Neural progenitor cell (in vitro differentiated cells): ENCODE data around the gene PSENEN. TPM values are rescaled to one million over a fixed set of nuclear protein-coding genes. Genes with fewer than 3 reads are reported as not detected.

Experiments
- DNase-seq: peaks from one replicate; pipeline ENCODE4 v3.0.0-alpha.2; 2016; ENCODE audit warnings: low spot score
- H2AFZ ChIP-seq: fragments of 200-600 bp; sonication (generic); replicated peaks from 2 replicates; pipeline ENCODE4 v1.6.1; 2016; ENCODE audit warnings: antibody characterized with exemption
- H3F3A ChIP-seq: fragments of 200-600 bp; sonication (generic); 2 replicates; pipeline ENCODE4 v1.6.1; 2016; ENCODE audit warnings: antibody characterized with exemption, low read depth
- H3K27ac ChIP-seq: fragments of 200-600 bp; sonication (generic); 2 replicates; pipeline ENCODE4 v1.5.1; 2016; ENCODE audit warnings: mild to moderate bottlenecking
- H3K27me3 ChIP-seq: fragments of 200-600 bp; sonication (generic); 2 replicates; pipeline ENCODE4 v1.6.1; 2016; ENCODE audit warnings: mild to moderate bottlenecking, moderate library complexity
- H3K36me3 ChIP-seq: fragments of 200-600 bp; sonication (generic); 2 replicates; pipeline ENCODE4 v1.5.1; 2016
- H3K4me1 ChIP-seq: fragments of 200-600 bp; sonication (generic); 2 replicates; pipeline ENCODE4 v1.6.1; 2016; ENCODE audit warnings: mixed run types
- H3K4me2 ChIP-seq: fragments of 200-600 bp; sonication (generic); 2 replicates; pipeline ENCODE4 v1.6.1; 2016
- H3K4me3 ChIP-seq: fragments of 200-600 bp; sonication (generic); 2 replicates; pipeline ENCODE4 v1.5.1; 2016
- H3K79me2 ChIP-seq: fragments of 200-600 bp; sonication (generic); 2 replicates; pipeline ENCODE4 v1.6.1; 2016; ENCODE audit warnings: low read depth
- H3K9ac ChIP-seq: fragments of 200-600 bp; sonication (generic); 2 replicates; pipeline ENCODE4 v1.6.1; 2016
- H3K9me3 ChIP-seq: fragments of 200-600 bp; sonication (generic); 2 replicates; pipeline ENCODE4 v1.5.1; 2016; ENCODE audit warnings: low read depth
- H4K20me1 ChIP-seq: fragments of 200-600 bp; sonication (generic); 2 replicates; pipeline ENCODE4 v1.6.1; 2016; ENCODE audit warnings: low read depth
- H3K27ac Mint-ChIP-seq: 3 replicates; pipeline ENCODE4 v1.8.0; 2021; ENCODE audit warnings: mixed read lengths
- H3K27me3 Mint-ChIP-seq: 2 replicates; pipeline ENCODE4 v1.8.0; 2022; ENCODE audit warnings: low read depth, mild to moderate bottlenecking, inconsistent platforms, moderate library complexity, mixed read lengths; ENCODE audit not compliant: insufficient read depth
- H3K36me3 Mint-ChIP-seq: 3 replicates; pipeline ENCODE4 v1.8.0; 2021; ENCODE audit warnings: mixed read lengths
- H3K4me1 Mint-ChIP-seq: 3 replicates; pipeline ENCODE4 v1.8.0; 2021; ENCODE audit warnings: mixed read lengths
- H3K4me3 Mint-ChIP-seq: 3 replicates; pipeline ENCODE4 v1.8.0; 2021; ENCODE audit warnings: mild to moderate bottlenecking, moderate library complexity, mixed read lengths
- H3K9me3 Mint-ChIP-seq: 3 replicates; pipeline ENCODE4 v1.8.0; 2020; ENCODE audit warnings: mixed read lengths
- EZH2 ChIP-seq: fragments of 200-600 bp; sonication (generic); IDR thresholded peaks from 2 replicates; pipeline ENCODE4 v1.6.1; 2017; ENCODE audit warnings: antibody characterized with exemption, mild to moderate bottlenecking, moderate library complexity
- EZH2phosphoT487 ChIP-seq: fragments of 200-600 bp; sonication (generic); IDR thresholded peaks from 2 replicates; pipeline ENCODE4 v1.6.1; 2017; ENCODE audit warnings: antibody characterized with exemption
- total RNA-seq: library from RNA; depleted of rRNA; stranded (reverse); fragments of >200 nt; gene quantifications from 2 replicates; pipeline ENCODE4 v1.2.3, GENCODE V29; 2015; ENCODE audit warnings: low replicate concordance
- TF ChIP-seq, protein P1 (sequence below): fragments of 200-600 bp; sonication (generic); IDR thresholded peaks from 2 replicates; pipeline ENCODE4 v1.5.1; 2017; ENCODE audit warnings: antibody characterized with exemption, mild to moderate bottlenecking

The PSENEN gene
- total RNA-seq, 1 donor from 2014 or later: 10.9 TPM

DNA sequence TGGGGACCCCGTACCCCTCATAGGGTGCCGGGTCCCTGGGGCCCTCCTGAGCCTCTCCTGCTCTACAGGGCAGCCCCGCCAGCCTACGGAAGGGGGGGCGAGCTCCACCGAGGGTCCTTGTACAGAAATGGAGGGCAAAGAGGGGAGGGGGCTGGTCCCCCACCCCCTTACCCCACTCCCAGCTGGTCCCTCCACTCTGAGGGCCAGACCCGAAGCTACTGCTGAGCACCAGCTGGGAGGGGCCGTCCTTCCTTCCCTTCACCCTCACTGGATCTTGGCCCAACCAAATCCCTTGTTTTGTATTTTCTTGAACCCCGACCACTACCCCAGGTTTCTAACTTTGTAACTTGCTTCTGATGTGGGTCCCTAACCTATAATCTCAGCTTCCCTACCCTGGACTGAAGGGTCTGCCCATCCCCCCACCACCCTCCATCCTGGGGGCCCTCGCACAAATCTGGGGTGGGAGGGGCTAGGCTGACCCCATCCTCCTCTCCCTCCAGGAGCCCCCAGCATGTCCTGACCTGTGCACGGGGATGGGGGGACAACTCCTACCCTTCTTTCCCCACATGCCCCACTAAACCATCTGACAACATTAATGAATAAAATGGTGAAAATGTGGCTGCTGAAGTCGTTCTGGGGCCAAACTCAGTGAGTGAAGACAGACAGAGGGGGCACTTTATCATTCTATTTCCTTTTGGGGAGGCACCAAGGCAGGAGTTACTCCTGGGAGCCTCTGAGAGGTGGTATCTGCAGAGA is 42.9 kb downstream of the PSENEN start:
- Mint-ChIP-seq H3K27me3 (peaks cover 4% of the 10 kb centered on the region), H3K27ac (no peak overlapping the region), H3K4me1 (no peaks in the 10 kb centered on the region), H3K9me3 (no peaks in the 10 kb centered on the region), H3K4me3 (no peak overlapping the region), H3K36me3 (peaks cover 1% of the 10 kb centered on the region)
- H3K27me3 ChIP-seq: peaks cover 25% of the 10 kb centered on the region
- H3K79me2 ChIP-seq: no peaks in the 10 kb centered on the region
- H3K9ac ChIP-seq: no peak overlapping the region
- peaks cover 18% of the 10 kb centered on the region for H4K20me1 ChIP-seq
- peaks cover 10% of the 10 kb centered on the region for H3K4me1 ChIP-seq
- H3K9me3 ChIP-seq: no peaks in the 10 kb centered on the region
- peaks cover 15% of the 10 kb centered on the region for H3F3A ChIP-seq
- H3K4me3 ChIP-seq: no peak overlapping the region
- no peak overlapping the region for H3K4me2 ChIP-seq
- H3K27ac ChIP-seq: no peak overlapping the region
- TF ChIP-seq, protein P1, sequence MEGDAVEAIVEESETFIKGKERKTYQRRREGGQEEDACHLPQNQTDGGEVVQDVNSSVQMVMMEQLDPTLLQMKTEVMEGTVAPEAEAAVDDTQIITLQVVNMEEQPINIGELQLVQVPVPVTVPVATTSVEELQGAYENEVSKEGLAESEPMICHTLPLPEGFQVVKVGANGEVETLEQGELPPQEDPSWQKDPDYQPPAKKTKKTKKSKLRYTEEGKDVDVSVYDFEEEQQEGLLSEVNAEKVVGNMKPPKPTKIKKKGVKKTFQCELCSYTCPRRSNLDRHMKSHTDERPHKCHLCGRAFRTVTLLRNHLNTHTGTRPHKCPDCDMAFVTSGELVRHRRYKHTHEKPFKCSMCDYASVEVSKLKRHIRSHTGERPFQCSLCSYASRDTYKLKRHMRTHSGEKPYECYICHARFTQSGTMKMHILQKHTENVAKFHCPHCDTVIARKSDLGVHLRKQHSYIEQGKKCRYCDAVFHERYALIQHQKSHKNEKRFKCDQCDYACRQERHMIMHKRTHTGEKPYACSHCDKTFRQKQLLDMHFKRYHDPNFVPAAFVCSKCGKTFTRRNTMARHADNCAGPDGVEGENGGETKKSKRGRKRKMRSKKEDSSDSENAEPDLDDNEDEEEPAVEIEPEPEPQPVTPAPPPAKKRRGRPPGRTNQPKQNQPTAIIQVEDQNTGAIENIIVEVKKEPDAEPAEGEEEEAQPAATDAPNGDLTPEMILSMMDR: no peak
- TF ChIP-seq EZH2phosphoT487 (no peak), EZH2 (no peak)
- no peak for DNase-seq
- H2AFZ ChIP-seq: no peak overlapping the region
- no peaks in the 10 kb centered on the region for H3K36me3 ChIP-seq

DNA sequence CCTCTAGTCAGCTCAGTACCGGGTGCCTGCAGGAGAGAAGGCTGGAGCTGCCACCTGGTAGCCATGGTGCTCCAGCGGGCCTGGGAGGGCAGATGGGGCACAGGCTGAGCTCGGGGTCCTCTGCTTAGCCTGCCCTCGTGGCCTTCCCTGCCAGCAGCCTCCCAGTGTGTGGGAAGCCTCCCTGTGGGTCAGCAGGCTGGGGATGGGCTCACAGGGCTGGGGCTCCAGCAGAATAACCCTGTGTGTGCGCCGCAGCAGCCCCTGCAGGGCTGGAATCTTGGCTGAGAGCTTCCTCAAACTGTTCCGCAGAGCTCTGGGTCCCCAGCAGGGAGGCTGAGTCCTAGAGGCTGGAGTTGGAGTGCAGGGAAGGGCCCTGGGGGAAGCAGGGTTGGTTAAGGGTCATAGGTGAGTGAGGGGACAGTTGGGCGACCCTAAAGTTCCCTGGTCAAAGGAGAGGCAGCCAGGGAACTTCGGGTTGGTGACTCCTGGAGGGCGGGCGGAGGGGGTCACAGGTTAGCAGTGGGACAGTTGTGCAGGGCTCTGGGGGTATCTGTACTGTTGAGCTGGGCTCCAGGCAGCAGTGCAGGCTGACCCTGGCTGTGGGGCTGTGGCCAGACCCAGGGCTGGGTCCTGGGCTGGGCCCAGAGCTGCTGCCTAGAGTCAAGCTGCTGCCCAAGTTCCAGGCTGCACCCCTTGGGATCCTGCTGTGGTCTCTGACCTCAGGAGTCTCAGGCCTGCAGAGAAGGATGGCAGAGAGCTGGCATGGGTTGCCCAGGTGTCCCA is 43.9 kb downstream of the PSENEN start:
- H3K9ac ChIP-seq: no peak overlapping the region
- Mint-ChIP-seq H3K27ac (no peak overlapping the region), H3K4me1 (no peaks in the 10 kb centered on the region), H3K4me3 (no peak overlapping the region), H3K36me3 (peaks cover 1% of the 10 kb centered on the region), H3K27me3 (peaks cover 8% of the 10 kb centered on the region), H3K9me3 (no peaks in the 10 kb centered on the region)
- H3K4me3 ChIP-seq: no peak overlapping the region
- H4K20me1 ChIP-seq: peaks cover 10% of the 10 kb centered on the region
- no peak overlapping the region for H2AFZ ChIP-seq
- H3K4me2 ChIP-seq: no peak overlapping the region
- no peaks in the 10 kb centered on the region for H3K9me3 ChIP-seq
- H3K27me3 ChIP-seq: peaks cover 15% of the 10 kb centered on the region
- TF ChIP-seq EZH2: no peak
- no peak for TF ChIP-seq EZH2phosphoT487
- TF ChIP-seq, protein P1: no peak
- H3K36me3 ChIP-seq: no peaks in the 10 kb centered on the region
- peaks cover 6% of the 10 kb centered on the region for H3F3A ChIP-seq
- DNase-seq: no peak
- H3K79me2 ChIP-seq: no peaks in the 10 kb centered on the region
- H3K4me1 ChIP-seq: peaks cover 5% of the 10 kb centered on the region
- no peak overlapping the region for H3K27ac ChIP-seq

DNA sequence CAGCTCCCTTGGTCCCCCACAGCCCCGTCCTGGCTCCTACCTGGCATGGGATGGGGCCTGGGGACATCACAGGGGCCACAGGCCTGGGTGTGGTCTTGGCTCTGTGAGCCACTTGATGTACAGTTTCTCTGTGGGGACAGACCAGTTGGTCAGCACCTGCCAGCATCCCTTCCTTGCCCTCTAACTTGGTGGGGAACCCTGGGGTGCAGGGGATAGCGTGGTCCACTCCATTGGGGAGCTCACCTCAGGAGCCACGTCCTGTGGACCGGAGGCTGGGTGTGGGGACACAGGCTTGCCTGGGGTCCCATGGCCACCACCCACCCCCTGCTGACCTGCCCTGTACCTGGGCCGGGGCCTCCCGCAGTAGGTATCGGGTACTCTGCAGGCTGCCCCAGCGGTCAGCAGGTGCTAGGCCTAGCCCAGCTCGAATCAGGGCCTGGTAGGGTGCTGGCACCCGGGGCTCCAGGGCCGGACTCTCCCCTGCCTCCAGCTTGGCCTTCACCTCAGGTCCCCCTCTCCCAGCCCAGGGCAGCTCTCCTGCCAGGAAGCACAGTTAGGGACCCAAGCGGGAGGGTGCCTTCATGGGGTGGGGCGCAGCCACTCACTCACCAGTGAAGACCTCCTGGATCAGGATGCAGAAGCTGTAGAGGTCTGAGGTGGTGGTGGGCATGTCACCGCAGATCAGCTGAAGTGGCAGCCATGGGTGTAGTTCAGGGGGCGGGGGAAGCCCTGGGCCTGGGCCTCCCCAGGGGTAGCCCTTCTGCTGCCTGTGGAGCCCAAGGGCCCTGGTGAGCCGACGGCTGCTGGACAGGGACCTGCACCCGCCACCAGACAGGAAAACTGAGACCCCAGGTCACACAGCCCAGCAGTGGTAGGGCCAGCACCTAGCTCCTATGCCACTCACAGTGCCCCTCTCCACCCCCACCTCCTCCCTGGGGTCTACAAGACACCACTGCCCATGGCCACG is 44.8 kb downstream of the PSENEN start:
- H3F3A ChIP-seq: no peaks in the 10 kb centered on the region
- no peaks in the 10 kb centered on the region for H3K9me3 ChIP-seq
- H3K4me1 ChIP-seq: no peaks in the 10 kb centered on the region
- peaks cover 10% of the 10 kb centered on the region for H3K27me3 Mint-ChIP-seq
- no peak overlapping the region for H3K4me3 Mint-ChIP-seq
- H3K27ac Mint-ChIP-seq: no peak overlapping the region
- no peak overlapping the region for H3K4me2 ChIP-seq
- no peak overlapping the region for H3K9ac ChIP-seq
- H4K20me1 ChIP-seq: peaks cover 4% of the 10 kb centered on the region
- no peak overlapping the region for H3K27ac ChIP-seq
- no peak for TF ChIP-seq EZH2
- no peak for DNase-seq
- no peaks in the 10 kb centered on the region for H3K4me1 Mint-ChIP-seq
- H3K36me3 Mint-ChIP-seq: peaks cover 1% of the 10 kb centered on the region
- H3K27me3 ChIP-seq: peaks cover 15% of the 10 kb centered on the region
- H3K36me3 ChIP-seq: no peaks in the 10 kb centered on the region
- H2AFZ ChIP-seq: no peak overlapping the region
- H3K4me3 ChIP-seq: no peak overlapping the region
- H3K9me3 Mint-ChIP-seq: no peaks in the 10 kb centered on the region
- H3K79me2 ChIP-seq: no peaks in the 10 kb centered on the region
